ENCODE results near the gene C11orf97. TPM values are rescaled to one million over a fixed set of nuclear protein-coding genes. Genes with fewer than 3 reads are reported as not detected.
"Not testable (repeated sequence)": the region's sequence is repeated elsewhere in the genome, so short reads cannot be mapped to it uniquely, and the experiment has no call there.

C11orf97 gene
- total RNA-seq, 1 donor from 2014 or later: not detected

DNA sequence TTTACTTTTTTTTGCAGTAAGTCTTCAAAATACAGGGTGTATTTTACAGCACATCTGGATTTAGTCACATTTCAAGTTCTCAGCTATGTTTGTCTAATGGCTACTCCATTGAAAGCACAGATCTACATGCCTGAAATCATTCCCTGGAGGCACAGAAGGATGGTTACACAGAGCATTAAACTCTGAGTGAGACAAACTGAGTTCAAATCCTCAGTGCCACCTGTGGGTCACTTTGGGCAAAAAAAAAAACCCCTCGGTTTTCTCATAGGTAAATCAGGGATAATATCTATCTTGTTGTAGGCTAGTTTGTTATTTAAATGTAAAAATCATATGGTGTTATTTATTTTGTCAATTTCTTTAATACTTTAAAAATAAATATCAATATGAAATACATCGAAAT, 10.7 kb upstream of the C11orf97 start:
- no peak for DNase-seq (ENCODE audit: low spot score)
- H3K27ac Mint-ChIP-seq (ENCODE audit: unreplicated experiment): no peak overlapping the region
- TF ChIP-seq, protein P1, sequence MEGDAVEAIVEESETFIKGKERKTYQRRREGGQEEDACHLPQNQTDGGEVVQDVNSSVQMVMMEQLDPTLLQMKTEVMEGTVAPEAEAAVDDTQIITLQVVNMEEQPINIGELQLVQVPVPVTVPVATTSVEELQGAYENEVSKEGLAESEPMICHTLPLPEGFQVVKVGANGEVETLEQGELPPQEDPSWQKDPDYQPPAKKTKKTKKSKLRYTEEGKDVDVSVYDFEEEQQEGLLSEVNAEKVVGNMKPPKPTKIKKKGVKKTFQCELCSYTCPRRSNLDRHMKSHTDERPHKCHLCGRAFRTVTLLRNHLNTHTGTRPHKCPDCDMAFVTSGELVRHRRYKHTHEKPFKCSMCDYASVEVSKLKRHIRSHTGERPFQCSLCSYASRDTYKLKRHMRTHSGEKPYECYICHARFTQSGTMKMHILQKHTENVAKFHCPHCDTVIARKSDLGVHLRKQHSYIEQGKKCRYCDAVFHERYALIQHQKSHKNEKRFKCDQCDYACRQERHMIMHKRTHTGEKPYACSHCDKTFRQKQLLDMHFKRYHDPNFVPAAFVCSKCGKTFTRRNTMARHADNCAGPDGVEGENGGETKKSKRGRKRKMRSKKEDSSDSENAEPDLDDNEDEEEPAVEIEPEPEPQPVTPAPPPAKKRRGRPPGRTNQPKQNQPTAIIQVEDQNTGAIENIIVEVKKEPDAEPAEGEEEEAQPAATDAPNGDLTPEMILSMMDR (IDR thresholded peaks at IDR 0.05; ENCODE audit: unreplicated experiment): no peak
- H3K27me3 Mint-ChIP-seq (ENCODE audit: unreplicated experiment): no peaks in the 10 kb centered on the region
- no peak overlapping the region for H3K4me3 Mint-ChIP-seq (ENCODE audit: unreplicated experiment)
- no peaks in the 10 kb centered on the region for H3K4me1 Mint-ChIP-seq (ENCODE audit: unreplicated experiment)
- no peaks in the 10 kb centered on the region for H3K9me3 Mint-ChIP-seq (ENCODE audit: unreplicated experiment)
- no peaks in the 10 kb centered on the region for H3K36me3 Mint-ChIP-seq (ENCODE audit: low read depth, unreplicated experiment)

DNA sequence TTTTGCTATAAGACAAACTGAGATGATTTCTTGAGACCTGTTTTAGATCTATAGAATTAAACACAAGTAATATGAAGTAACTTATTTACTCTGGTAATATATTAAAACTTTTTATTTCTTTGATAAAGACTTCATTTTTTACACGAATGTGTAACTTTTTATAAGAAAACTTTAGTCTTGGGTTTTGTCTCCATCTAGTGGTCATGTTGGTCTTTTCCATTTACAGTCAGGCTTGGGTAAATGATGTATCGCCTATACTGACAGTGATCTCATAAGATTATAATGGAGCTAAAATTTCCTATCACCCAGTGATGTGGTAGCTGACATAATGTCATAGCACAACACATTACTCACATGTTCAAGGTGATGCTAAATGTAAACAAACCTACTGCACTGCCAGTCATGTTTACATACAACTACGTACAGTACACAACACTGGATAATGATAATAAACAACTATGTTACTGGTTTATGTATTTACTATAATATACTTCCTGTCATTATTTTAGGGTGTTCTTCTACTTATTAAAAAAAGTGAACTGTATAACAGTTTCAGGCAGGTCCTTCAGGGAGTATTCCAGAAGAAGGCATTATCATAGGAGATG, 7.5 kb upstream of the C11orf97 start:
- Mint-ChIP-seq H3K36me3 (ENCODE audit: low read depth, unreplicated experiment) (no peaks in the 10 kb centered on the region), H3K4me3 (ENCODE audit: unreplicated experiment) (no peak overlapping the region), H3K27ac (ENCODE audit: unreplicated experiment) (no peak overlapping the region), H3K9me3 (ENCODE audit: unreplicated experiment) (no peaks in the 10 kb centered on the region), H3K4me1 (ENCODE audit: unreplicated experiment) (no peaks in the 10 kb centered on the region), H3K27me3 (ENCODE audit: unreplicated experiment) (peaks cover 2% of the 10 kb centered on the region)
- TF ChIP-seq, protein P1 (IDR thresholded peaks at IDR 0.05; ENCODE audit: unreplicated experiment): peak; percentile 77
- peak; percentile 8 for DNase-seq (ENCODE audit: low spot score)

DNA sequence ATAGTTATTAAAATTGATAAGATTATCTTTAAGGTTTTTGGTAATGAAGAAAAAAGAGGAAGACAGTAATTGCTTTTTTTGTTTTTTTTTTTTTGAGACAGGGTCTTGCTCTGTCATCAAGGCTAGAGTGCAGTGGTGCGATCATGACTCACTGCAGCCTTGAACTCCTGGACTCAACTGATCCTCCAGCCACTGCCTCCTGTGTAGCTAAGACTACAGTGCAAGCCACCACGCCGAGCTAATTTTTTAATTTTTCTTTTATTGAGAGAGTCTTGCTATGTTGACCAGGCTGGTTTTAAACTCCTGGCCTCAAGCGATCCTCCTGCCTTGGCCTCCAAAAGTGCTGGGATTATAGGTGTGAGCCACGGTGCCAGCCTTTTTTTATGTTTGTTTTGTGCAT, 5.7 kb upstream of the C11orf97 start:
- not testable (repeated sequence) for H3K27ac Mint-ChIP-seq (ENCODE audit: unreplicated experiment); H3K27me3 Mint-ChIP-seq (ENCODE audit: unreplicated experiment); H3K4me3 Mint-ChIP-seq (ENCODE audit: unreplicated experiment); H3K9me3 Mint-ChIP-seq (ENCODE audit: unreplicated experiment); H3K4me1 Mint-ChIP-seq (ENCODE audit: unreplicated experiment); H3K36me3 Mint-ChIP-seq (ENCODE audit: low read depth, unreplicated experiment); DNase-seq (ENCODE audit: low spot score)

DNA sequence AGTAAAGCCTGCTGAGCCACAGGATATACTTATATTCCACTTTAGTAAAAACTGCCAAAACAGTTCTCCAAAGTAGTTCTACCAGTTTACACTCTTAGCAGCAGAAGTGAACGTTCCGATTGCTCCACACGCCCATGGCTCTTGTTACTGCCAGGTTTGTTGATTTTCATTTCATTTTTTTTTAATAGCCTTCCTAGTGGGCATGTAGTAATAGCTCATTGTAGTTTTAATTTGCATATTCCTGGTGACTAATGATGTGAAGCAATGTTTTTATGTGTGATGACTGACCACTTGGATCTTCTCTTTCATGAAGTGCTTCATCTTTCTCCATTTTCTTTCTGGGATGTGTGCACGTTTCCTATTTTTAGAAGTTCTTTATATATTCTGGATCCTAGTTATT, 4.8 kb upstream of the C11orf97 start:
- Mint-ChIP-seq H3K36me3 (ENCODE audit: low read depth, unreplicated experiment) (no peaks in the 10 kb centered on the region), H3K4me3 (ENCODE audit: unreplicated experiment) (no peak overlapping the region), H3K9me3 (ENCODE audit: unreplicated experiment) (no peaks in the 10 kb centered on the region)

DNA sequence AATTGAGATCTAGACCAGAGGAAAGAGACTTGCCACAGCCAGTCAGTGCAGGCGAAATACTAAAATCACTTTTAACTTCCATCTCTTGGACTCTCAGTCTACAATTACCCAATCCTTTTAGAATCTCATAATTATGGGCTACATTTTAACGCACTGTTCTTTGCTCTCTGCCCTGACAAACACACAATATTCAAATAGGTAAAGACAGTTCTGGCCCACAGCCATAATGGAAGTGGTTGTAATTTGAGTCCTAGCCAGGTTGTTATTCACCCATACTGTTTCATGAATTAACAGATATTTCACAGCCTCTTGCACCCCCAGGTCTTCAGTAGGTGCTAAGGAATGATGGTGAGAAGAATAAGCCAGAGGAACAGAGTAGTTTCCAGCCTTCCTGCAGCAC, 830 bp downstream of the C11orf97 start:
- TF ChIP-seq, protein P1 (IDR thresholded peaks at IDR 0.05; ENCODE audit: unreplicated experiment): no peak
- Mint-ChIP-seq H3K9me3 (ENCODE audit: unreplicated experiment) (no peaks in the 10 kb centered on the region), H3K4me3 (ENCODE audit: unreplicated experiment) (no peak overlapping the region), H3K36me3 (ENCODE audit: low read depth, unreplicated experiment) (no peaks in the 10 kb centered on the region), H3K4me1 (ENCODE audit: unreplicated experiment) (peaks cover 2% of the 10 kb centered on the region), H3K27ac (ENCODE audit: unreplicated experiment) (no peak overlapping the region), H3K27me3 (ENCODE audit: unreplicated experiment) (peaks cover 6% of the 10 kb centered on the region)
- no peak for DNase-seq (ENCODE audit: low spot score)

More for the DNA sequence above, 4.8 kb upstream of the C11orf97 start:
- DNase-seq (ENCODE audit: low spot score): no peak
- Mint-ChIP-seq H3K27me3 (ENCODE audit: unreplicated experiment) (peaks cover 2% of the 10 kb centered on the region), H3K27ac (ENCODE audit: unreplicated experiment) (no peak overlapping the region), H3K4me1 (ENCODE audit: unreplicated experiment) (no peaks in the 10 kb centered on the region)
- TF ChIP-seq, protein P1 (IDR thresholded peaks at IDR 0.05; ENCODE audit: unreplicated experiment): no peak
